ENCODE measurements around the gene KRT81.

KRT81 gene

GRCh38 chr12:52239767-52240166 lies 51.6 kb downstream of the KRT81 start:
- no peak overlapping the region for H3K4me3 ChIP-seq (ENCODE audit: low read depth, low read length)
- in situ Hi-C loops (cut with HindIII; ENCODE audit: low sequenced_read_pairs): no loop called here
- TF ChIP-seq, protein P1, sequence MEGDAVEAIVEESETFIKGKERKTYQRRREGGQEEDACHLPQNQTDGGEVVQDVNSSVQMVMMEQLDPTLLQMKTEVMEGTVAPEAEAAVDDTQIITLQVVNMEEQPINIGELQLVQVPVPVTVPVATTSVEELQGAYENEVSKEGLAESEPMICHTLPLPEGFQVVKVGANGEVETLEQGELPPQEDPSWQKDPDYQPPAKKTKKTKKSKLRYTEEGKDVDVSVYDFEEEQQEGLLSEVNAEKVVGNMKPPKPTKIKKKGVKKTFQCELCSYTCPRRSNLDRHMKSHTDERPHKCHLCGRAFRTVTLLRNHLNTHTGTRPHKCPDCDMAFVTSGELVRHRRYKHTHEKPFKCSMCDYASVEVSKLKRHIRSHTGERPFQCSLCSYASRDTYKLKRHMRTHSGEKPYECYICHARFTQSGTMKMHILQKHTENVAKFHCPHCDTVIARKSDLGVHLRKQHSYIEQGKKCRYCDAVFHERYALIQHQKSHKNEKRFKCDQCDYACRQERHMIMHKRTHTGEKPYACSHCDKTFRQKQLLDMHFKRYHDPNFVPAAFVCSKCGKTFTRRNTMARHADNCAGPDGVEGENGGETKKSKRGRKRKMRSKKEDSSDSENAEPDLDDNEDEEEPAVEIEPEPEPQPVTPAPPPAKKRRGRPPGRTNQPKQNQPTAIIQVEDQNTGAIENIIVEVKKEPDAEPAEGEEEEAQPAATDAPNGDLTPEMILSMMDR (IDR thresholded peaks at IDR 0.05; ENCODE audit: low read depth, low read length): no peak
- DNase-seq (ENCODE audit: low read depth, low spot score): no peak

DNA sequence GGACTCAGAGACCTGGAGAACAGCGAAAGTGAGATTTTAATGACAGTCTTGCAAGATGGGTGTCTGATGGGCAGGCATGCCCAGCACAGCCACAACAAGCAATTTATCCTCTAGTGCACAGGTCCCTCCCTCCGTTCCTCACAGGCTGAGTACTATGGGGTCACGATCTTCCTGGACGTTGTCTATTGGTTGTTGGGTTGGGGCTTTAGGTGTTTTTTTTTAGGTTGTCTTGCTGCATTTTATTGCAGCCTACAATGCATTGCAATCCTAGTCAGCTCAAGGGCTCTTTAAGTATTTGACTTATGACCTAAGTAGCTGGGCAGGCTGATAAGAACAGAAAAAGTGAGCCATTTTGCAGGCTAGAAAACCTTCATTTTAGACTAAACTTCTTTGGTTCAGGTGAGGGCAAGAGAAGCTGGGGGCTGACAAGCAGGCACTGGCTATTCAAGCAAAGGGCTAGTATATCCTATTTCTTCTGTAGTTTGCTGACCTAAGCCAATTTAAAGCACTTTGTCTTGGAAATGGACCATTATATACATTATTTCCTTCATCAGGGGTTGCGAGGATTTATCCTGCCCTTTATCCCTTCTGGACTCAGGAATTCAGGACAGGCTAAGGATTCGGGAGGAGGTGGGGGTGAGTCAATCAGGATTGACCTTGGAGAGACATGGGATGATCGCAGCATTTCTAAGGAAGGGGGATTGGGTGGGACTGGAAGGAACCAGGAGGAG lies 52.3 kb downstream of the KRT81 start:
- in situ Hi-C loops (cut with HindIII; ENCODE audit: low sequenced_read_pairs): no loop called here
- H3K4me3 ChIP-seq (ENCODE audit: low read depth, low read length): no peak overlapping the region
- TF ChIP-seq, protein P1 (IDR thresholded peaks at IDR 0.05; ENCODE audit: low read depth, low read length): no peak
- DNase-seq (ENCODE audit: low read depth, low spot score): no peak

GRCh38 chr12:52238207-52238840 lies 53.0 kb downstream of the KRT81 start:
- TF ChIP-seq, protein P1 (IDR thresholded peaks at IDR 0.05; ENCODE audit: low read depth, low read length): no peak
- H3K4me3 ChIP-seq (ENCODE audit: low read depth, low read length): no peak overlapping the region
- in situ Hi-C loops (cut with HindIII; ENCODE audit: low sequenced_read_pairs): no loop called here
- DNase-seq (ENCODE audit: low read depth, low spot score): no peak

GRCh38 chr12:52236386-52237050 lies 54.8 kb downstream of the KRT81 start:
- no peak for DNase-seq (ENCODE audit: low read depth, low spot score)
- no peak overlapping the region for H3K4me3 ChIP-seq (ENCODE audit: low read depth, low read length)

More at GRCh38 chr12:52236386-52237050, 54.8 kb downstream of the KRT81 start:
- in situ Hi-C loops (cut with HindIII; ENCODE audit: low sequenced_read_pairs): no loop called here
- TF ChIP-seq, protein P1 (IDR thresholded peaks at IDR 0.05; ENCODE audit: low read depth, low read length): no peak
